Thoracic aorta (tissue), 2 donors: ENCODE measurements around the gene NOTUM. TPM values are rescaled to one million over a fixed set of nuclear protein-coding genes. Genes with fewer than 3 reads are reported as not detected.
"Not testable (repeated sequence)": the region's sequence is repeated elsewhere in the genome, so short reads cannot be mapped to it uniquely, and the experiment has no call there.

Experiments
- ATAC-seq: fragments of 150-250 bp; one replicate; pipeline ENCODE4 v1.8.0; 2017; ENCODE audit warnings: low read depth; ENCODE audit not compliant: insufficient number of reproducible peaks, low FRiP score
- DNase-seq: peaks from one replicate; pipeline ENCODE4 v3.0.0-alpha.2; 2020; ENCODE audit warnings: low spot score
- H3K27ac ChIP-seq, 2 donors: fragments of 200-600 bp; sonication (generic); 1 replicate in 1 of 2; 2 replicates in 1 of 2; pipeline ENCODE4 v1.5.1; 2016; ENCODE audit warnings: mild to moderate bottlenecking in 2 of 2, moderate library complexity in 2 of 2
- H3K27me3 ChIP-seq: fragments of 200-600 bp; sonication (generic); replicated peaks from 2 replicates; pipeline ENCODE4 v1.6.0; 2016; ENCODE audit warnings: mild to moderate bottlenecking; ENCODE audit not compliant: insufficient read depth
- H3K36me3 ChIP-seq: fragments of 200-600 bp; sonication (generic); one replicate; pipeline ENCODE4 v1.5.1; 2016
- H3K4me1 ChIP-seq, 2 donors: fragments of 200-600 bp; sonication (generic); 1 replicate in 1 of 2; 2 replicates in 1 of 2; pipeline versions ENCODE4 v1.5.1 to v1.6.0; 2016; ENCODE audit warnings: low read depth in 2 of 2, mild to moderate bottlenecking in 1 of 2; ENCODE audit not compliant: control insufficient read depth in 1 of 2
- H3K4me3 ChIP-seq: fragments of 200-600 bp; sonication (generic); 2 replicates; pipeline ENCODE4 v1.5.1; 2016; ENCODE audit warnings: mild to moderate bottlenecking
- H3K9me3 ChIP-seq: fragments of 200-600 bp; sonication (generic); 2 replicates; pipeline ENCODE4 v1.5.1; 2016
- total RNA-seq, 2 donors: library from RNA; depleted of rRNA; stranded (reverse); fragments of >200 nt; gene quantifications; one replicate each; pipeline versions ENCODE4 v1.1.0 to v1.2.3, GENCODE V29; 2016
- TF ChIP-seq, protein P1 (sequence below): fragments of 200-600 bp; sonication (generic); IDR thresholded peaks from one replicate; pipeline ENCODE4 v1.5.1; 2019; ENCODE audit warnings: antibody characterized with exemption

Gene NOTUM
- total RNA-seq, 2 donors from 2014 or later = not detected

DNA sequence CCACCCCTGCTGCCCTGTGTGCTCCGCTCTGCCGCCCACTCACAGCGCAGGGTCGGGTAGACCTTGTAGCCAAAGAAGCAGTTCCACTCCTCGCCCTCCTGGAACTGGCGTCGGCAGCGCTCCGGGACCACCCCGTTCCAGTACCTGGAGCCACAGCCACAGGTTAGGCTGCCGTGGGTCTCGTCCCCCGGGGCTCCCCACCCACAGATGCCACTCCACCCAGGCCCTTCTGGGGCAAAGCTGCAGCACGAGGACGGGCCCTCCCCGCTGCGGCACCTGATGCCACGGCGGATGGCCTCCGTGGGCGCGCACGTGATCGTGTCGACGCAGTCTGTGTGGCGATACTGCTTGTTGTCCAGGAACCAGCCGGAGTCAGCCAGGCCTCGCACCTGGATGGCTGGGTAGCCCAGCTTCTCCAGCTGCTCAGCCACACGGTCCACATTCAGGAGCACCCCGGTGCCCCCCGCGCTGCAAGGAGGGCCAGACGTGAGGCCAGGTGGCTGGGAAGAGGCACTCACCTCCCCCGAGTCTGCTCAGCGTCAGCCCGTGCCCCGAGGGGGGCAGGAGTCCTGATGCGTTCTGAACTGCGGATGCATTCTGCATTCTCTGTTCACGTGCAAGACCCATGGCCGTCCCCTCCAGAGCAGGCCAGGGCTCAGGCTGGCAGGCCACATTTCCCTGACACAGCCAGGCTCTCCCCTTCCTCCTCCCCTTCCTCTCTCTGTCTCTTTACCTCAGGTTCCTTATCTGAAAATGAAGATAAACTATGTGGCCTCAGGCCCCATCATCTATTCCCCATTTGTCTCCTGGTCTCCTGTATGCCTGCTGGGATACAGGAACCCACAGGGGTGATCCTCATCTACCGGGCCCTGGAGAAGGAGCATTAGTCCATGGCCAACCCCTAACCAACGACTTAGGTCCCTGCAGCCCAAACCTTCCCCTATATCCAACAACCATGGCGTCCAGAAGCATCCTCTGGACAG lies 4.1 kb downstream of the NOTUM start:
- no peak overlapping the region for H3K27ac ChIP-seq
- TF ChIP-seq, protein P1, sequence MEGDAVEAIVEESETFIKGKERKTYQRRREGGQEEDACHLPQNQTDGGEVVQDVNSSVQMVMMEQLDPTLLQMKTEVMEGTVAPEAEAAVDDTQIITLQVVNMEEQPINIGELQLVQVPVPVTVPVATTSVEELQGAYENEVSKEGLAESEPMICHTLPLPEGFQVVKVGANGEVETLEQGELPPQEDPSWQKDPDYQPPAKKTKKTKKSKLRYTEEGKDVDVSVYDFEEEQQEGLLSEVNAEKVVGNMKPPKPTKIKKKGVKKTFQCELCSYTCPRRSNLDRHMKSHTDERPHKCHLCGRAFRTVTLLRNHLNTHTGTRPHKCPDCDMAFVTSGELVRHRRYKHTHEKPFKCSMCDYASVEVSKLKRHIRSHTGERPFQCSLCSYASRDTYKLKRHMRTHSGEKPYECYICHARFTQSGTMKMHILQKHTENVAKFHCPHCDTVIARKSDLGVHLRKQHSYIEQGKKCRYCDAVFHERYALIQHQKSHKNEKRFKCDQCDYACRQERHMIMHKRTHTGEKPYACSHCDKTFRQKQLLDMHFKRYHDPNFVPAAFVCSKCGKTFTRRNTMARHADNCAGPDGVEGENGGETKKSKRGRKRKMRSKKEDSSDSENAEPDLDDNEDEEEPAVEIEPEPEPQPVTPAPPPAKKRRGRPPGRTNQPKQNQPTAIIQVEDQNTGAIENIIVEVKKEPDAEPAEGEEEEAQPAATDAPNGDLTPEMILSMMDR = no peak
- no peaks in the 10 kb centered on the region for H3K9me3 ChIP-seq
- H3K36me3 ChIP-seq = no peaks in the 10 kb centered on the region
- peaks cover 5 to 19% of the 10 kb centered on the region in 2 donors for H3K4me1 ChIP-seq
- H3K4me3 ChIP-seq = no peak overlapping the region
- peaks cover 17% of the 10 kb centered on the region for H3K27me3 ChIP-seq
- ATAC-seq = no peak
- no peak for DNase-seq

DNA sequence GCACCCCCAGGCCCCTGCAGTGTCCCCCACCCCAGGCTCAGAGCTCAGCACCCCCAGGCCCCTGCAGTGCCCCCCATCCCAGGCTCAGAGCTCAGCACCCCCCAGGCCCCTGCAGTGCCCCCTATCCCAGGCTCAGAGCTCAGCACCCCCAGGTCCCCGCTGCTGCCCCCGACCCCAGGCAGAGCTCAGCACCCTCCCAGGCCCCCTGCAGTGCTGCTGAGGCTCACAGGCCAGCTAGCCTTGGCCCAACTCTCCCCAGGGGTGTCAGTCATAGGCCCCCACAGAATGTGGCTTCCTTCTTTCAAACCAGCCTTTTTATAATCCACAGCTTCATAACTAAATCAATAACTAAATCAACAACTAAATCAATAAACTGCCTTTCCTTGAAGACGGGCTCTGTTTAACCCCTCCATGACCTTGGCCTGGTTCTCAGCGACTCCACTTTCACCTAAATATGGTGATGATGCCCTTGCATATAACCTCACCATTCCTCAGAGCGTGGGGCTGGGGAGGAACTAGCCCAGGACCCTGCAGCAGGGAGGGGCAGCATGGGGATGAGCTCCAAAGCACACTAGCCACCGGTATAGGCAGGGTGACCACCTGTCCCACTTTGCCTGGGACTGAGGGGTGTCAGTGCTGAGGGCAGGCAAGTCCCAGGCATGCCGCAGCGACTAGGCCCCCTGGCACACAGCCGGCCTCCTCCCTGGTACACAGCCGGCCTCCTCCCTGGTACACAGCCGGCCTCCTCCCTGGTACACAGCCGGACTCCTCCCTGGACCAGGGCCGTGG lies 5.0 kb downstream of the NOTUM start:
- Histone ChIP-seq H3K4me3 (no peak overlapping the region), H3K9me3 (no peaks in the 10 kb centered on the region), H3K27ac (no peak overlapping the region), H3K27me3 (peaks cover 17% of the 10 kb centered on the region), H3K36me3 (no peaks in the 10 kb centered on the region), H3K4me1 (peaks cover 5 to 14% of the 10 kb centered on the region in 2 donors)
- DNase-seq (no peak), ATAC-seq (no peak)
- TF ChIP-seq, protein P1 = no peak

DNA sequence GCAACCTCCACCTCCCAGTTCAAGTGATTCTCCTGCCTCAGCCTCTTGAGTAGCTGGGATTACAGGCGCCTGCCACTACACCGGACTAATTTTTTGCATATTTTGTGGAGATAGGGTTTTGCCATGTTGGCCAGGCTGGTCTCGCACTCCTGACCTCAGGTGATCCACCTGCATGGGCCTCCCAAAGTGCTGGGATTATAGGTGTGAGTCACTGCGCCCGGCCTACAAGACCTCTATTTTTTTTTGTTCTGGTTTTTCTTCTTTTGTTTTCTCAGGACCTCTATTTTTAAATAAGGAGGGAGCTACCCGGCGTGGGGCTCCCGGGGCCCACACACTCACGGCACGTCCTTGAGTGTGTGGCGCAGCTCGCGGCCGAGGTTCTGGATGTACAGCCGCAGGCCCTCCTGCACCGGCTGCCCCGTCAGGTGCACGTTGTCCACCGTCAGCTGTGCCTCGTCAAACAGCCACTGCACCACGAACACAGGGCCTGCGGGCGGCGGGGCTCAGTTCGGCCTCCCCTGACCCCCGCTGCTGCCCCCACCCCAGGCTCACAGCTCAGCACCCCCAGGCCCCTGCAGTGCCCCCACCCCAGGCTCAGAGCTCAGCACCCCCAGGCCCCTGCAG lies 5.8 kb downstream of the NOTUM start:
- Histone ChIP-seq H3K9me3 (no peaks in the 10 kb centered on the region), H3K27ac (no peak overlapping the region), H3K36me3 (no peaks in the 10 kb centered on the region), H3K27me3 (peaks cover 13% of the 10 kb centered on the region), H3K4me1 (peaks cover 3 to 9% of the 10 kb centered on the region in 2 donors), H3K4me3 (no peak overlapping the region)
- DNase-seq = no peak
- TF ChIP-seq, protein P1 = no peak
- no peak for ATAC-seq

DNA sequence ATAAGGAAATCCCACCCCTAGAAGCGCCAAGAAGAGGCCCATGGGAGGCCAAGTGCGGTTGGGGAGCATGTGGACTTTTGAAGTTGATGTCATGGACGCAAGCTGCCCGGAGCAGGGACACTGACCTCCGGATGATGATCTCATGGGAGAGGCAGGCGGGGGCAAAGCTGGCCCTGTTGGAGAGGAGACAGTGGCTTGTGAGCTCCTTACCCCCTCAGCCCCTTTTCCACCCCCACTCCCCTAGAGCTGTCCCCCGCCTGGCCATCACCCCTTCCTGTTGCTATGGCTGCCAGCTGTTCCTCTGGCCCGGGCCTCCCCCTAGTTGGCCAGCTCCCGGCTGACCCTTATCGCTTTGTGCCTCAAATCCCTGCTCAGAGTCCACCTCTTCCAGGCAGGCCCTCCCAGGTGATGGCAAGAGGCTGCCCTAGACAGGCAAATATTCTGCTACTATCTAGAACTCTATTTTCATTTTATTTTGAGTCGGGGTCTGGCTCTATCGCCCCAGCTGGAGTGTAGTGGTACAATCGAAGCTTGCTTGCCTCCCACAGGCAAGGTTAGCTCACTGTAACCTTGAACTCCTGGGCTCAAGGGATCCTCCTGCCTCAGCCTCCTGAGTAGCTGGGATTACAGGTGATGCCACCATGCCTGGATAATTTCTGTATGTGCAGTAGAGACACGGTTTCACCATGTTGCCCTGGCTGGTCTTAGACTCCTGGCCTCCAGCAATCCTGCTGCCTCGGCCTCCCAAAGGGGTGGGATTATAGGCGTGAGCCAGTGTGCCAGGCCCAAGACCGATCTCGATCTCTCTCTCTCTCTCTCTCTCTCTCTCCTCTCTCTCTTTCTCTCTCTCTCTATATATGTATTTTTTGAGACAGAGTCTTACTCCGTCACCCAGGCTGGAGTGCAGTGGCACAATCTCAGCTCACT lies 6.6 kb downstream of the NOTUM start:
- no peaks in the 10 kb centered on the region for H3K9me3 ChIP-seq
- no peaks in the 10 kb centered on the region for H3K36me3 ChIP-seq
- DNase-seq (no peak), ATAC-seq (no peak)
- no peak overlapping the region for H3K27ac ChIP-seq
- no peak overlapping the region for H3K4me3 ChIP-seq
- H3K27me3 ChIP-seq = peaks cover 9% of the 10 kb centered on the region
- peaks cover 0 to 1% of the 10 kb centered on the region in 2 donors for H3K4me1 ChIP-seq
- TF ChIP-seq, protein P1 = no peak

DNA sequence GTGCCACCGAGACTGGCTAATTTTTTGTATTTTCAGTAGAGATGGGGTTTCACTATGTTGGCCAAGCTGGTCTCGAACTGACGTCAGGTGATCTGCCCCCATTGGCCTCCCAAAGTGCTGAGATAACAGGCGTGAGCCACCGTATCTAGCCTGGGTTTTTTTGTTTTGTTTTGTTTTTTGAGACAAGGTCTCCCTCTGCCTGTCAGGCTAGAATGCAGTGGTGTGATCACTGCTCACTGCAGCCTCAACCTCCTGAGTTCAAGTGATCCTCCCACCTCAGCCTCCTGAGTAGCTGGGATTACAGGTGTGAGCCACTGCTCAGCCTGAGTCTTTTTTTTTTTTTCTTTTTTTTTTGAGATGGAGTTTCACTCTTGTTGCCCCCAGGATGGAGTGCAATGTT lies 7.5 kb downstream of the NOTUM start:
- not testable (repeated sequence) for DNase-seq, H3K4me1 ChIP-seq, ATAC-seq, H3K4me3 ChIP-seq, H3K27ac ChIP-seq, H3K27me3 ChIP-seq, H3K36me3 ChIP-seq, H3K9me3 ChIP-seq
